ENCODE measurements around the gene HACE1.

GRCh38 chr6:104788400-104788799 lies 71.3 kb downstream of the HACE1 start:
- TF ChIP-seq POLR2AphosphoS5 (IDR thresholded peaks at IDR 0.05): no peak
- no peak for TF ChIP-seq POLR2A (IDR thresholded peaks at IDR 0.05)
- no peak for TF ChIP-seq CTCF (IDR thresholded peaks at IDR 0.05 in 8 of 11, conservative IDR thresholded peaks at IDR 0.05 in 3 of 11)

All from spleen (tissue), 7 donors.